OCI-LY1 (cell line): Measurements from ENCODE around the gene TNFAIP3.

ENCODE experiments used
- H2AFZ ChIP-seq: fragments of 200-600 bp; sonication (generic), shearing (Covaris generic); 2 replicates; pipeline ENCODE4 v1.6.0; 2014; ENCODE audit warnings: antibody characterized with exemption, mild to moderate bottlenecking, low read length
- H3F3A ChIP-seq: fragments of 200-600 bp; sonication (generic), shearing (Covaris generic); 2 replicates; pipeline ENCODE4 v1.6.0; 2014; ENCODE audit warnings: mild to moderate bottlenecking, antibody characterized with exemption, low read length, moderate library complexity; ENCODE audit not compliant: insufficient read depth
- H3K27ac ChIP-seq: fragments of 200-600 bp; sonication (generic); 2 replicates; pipeline ENCODE4 v1.5.1; 2014; ENCODE audit warnings: low read length, mixed run types, mild to moderate bottlenecking, low read depth; ENCODE audit not compliant: poor library complexity, severe bottlenecking
- H3K27me3 ChIP-seq: fragments of 200-600 bp; sonication (generic); 2 replicates; pipeline ENCODE4 v1.6.0; 2014; ENCODE audit warnings: antibody characterized with exemption, mild to moderate bottlenecking, low read length, moderate library complexity; ENCODE audit not compliant: insufficient read depth
- H3K36me3 ChIP-seq: fragments of 200-600 bp; sonication (generic); 2 replicates; pipeline ENCODE4 v1.6.1; 2014; ENCODE audit warnings: mild to moderate bottlenecking, antibody characterized with exemption, low read length, moderate library complexity, mixed read lengths; ENCODE audit not compliant: insufficient read depth
- H3K4me1 ChIP-seq: fragments of 200-600 bp; sonication (generic); 2 replicates; pipeline ENCODE4 v1.5.1; 2014; ENCODE audit warnings: mild to moderate bottlenecking, low read length, moderate library complexity; ENCODE audit not compliant: insufficient read depth, severe bottlenecking
- H3K4me2 ChIP-seq: fragments of 200-600 bp; sonication (generic), shearing (Covaris generic); 2 replicates; pipeline ENCODE4 v1.6.1; 2014; ENCODE audit warnings: low read length
- H3K4me3 ChIP-seq: fragments of 200-600 bp; sonication (generic); 2 replicates; pipeline ENCODE4 v1.5.1; 2014; ENCODE audit warnings: low read length, low read depth, mild to moderate bottlenecking, mixed read lengths; ENCODE audit not compliant: poor library complexity, severe bottlenecking
- H3K79me2 ChIP-seq: fragments of 200-600 bp; shearing (Covaris generic); 2 replicates; pipeline ENCODE4 v1.6.1; 2016; ENCODE audit warnings: mixed run types, low read length, mixed read lengths; ENCODE audit not compliant: insufficient read depth
- H3K9ac ChIP-seq: fragments of 200-600 bp; sonication (generic), shearing (Covaris generic); 2 replicates; pipeline ENCODE4 v1.6.1; 2014; ENCODE audit warnings: mild to moderate bottlenecking, low read length, mixed read lengths
- H3K9me2 ChIP-seq: fragments of 200-600 bp; sonication (generic), shearing (Covaris generic); 2 replicates; pipeline ENCODE4 v1.6.1; 2014; ENCODE audit warnings: low read depth, mild to moderate bottlenecking, low read length, mixed read lengths
- H3K9me3 ChIP-seq: fragments of 200-600 bp; shearing (Covaris generic); 2 replicates; pipeline ENCODE4 v1.6.1; 2014; ENCODE audit warnings: low read length, mixed read lengths
- H4K20me1 ChIP-seq: fragments of 200-600 bp; sonication (generic), shearing (Covaris generic); 2 replicates; pipeline ENCODE4 v1.6.0; 2016; ENCODE audit warnings: mild to moderate bottlenecking, low read length; ENCODE audit not compliant: insufficient read depth
- CTCF ChIP-seq: fragments of 200-600 bp; sonication (generic), shearing (Covaris generic); IDR thresholded peaks from 2 replicates; pipeline ENCODE4 v1.5.1; 2017; ENCODE audit warnings: mild to moderate bottlenecking, antibody characterized with exemption, low read length, moderate library complexity, mixed read lengths
- EZH2 ChIP-seq: fragments of 200-600 bp; sonication (generic), shearing (Covaris generic); IDR thresholded peaks from 2 replicates; pipeline ENCODE4 v1.8.0; 2017; ENCODE audit warnings: borderline replicate concordance, mixed run types, mild to moderate bottlenecking, antibody characterized with exemption, low read length, moderate library complexity, mixed read lengths

The TNFAIP3 gene

GRCh38 chr6:137926207-137926731 is 59.2 kb downstream of the TNFAIP3 start:
- Histone ChIP-seq H4K20me1 (no peaks in the 10 kb centered on the region), H3K4me1 (peaks cover 9% of the 10 kb centered on the region), H3K9me2 (no peaks in the 10 kb centered on the region), H3K79me2 (no peaks in the 10 kb centered on the region), H3K4me2 (no peak overlapping the region), H2AFZ (no peak overlapping the region), H3K27me3 (no peaks in the 10 kb centered on the region), H3K27ac (no peak overlapping the region), H3K4me3 (no peak overlapping the region), H3K36me3 (no peaks in the 10 kb centered on the region), H3K9me3 (no peaks in the 10 kb centered on the region), H3F3A (no peaks in the 10 kb centered on the region), H3K9ac (no peak overlapping the region)
- TF ChIP-seq EZH2, result no peak
- no peak for TF ChIP-seq CTCF

- Histone ChIP-seq H2AFZ (no peak overlapping the region), H3K4me2 (no peak overlapping the region), H3K9me2 (no peaks in the 10 kb centered on the region), H4K20me1 (no peaks in the 10 kb centered on the region), H3K4me3 (no peak overlapping the region), H3K79me2 (no peaks in the 10 kb centered on the region), H3K9me3 (no peaks in the 10 kb centered on the region), H3K36me3 (no peaks in the 10 kb centered on the region), H3K27me3 (no peaks in the 10 kb centered on the region), H3K27ac (no peak overlapping the region), H3F3A (no peaks in the 10 kb centered on the region), H3K9ac (no peak overlapping the region), H3K4me1 (peaks cover 9% of the 10 kb centered on the region)
- TF ChIP-seq CTCF, result no peak
- TF ChIP-seq EZH2, result no peak
Measured at GRCh38 chr6:137926985-137927384, 59.9 kb downstream of the TNFAIP3 start.

- no peaks in the 10 kb centered on the region for H3K9me2 ChIP-seq
- no peaks in the 10 kb centered on the region for H3K79me2 ChIP-seq
- H2AFZ ChIP-seq, result no peak overlapping the region
- no peaks in the 10 kb centered on the region for H3F3A ChIP-seq
- TF ChIP-seq EZH2, result no peak
- no peak for TF ChIP-seq CTCF
- H3K27ac ChIP-seq, result no peak overlapping the region
- no peaks in the 10 kb centered on the region for H4K20me1 ChIP-seq
- H3K27me3 ChIP-seq, result no peaks in the 10 kb centered on the region
- no peak overlapping the region for H3K4me2 ChIP-seq
- H3K36me3 ChIP-seq, result no peaks in the 10 kb centered on the region
- H3K4me3 ChIP-seq, result no peak overlapping the region
- no peaks in the 10 kb centered on the region for H3K9me3 ChIP-seq
- no peak overlapping the region for H3K9ac ChIP-seq
- peaks cover 9% of the 10 kb centered on the region for H3K4me1 ChIP-seq
Measured at GRCh38 chr6:137927777-137928218, 60.7 kb downstream of the TNFAIP3 start.
